IPS-NIHi7 (cell line): ENCODE data around the gene INF2.
"Not testable (repeated sequence)": the region's sequence is repeated elsewhere in the genome, so short reads cannot be mapped to it uniquely, and the experiment has no call there.

Experiments used
- DNase-seq: peaks from one replicate; pipeline ENCODE4 v3.0.0; 2012; ENCODE audit warnings: mixed read lengths; ENCODE audit errors: extremely low spot score

Gene INF2

DNA sequence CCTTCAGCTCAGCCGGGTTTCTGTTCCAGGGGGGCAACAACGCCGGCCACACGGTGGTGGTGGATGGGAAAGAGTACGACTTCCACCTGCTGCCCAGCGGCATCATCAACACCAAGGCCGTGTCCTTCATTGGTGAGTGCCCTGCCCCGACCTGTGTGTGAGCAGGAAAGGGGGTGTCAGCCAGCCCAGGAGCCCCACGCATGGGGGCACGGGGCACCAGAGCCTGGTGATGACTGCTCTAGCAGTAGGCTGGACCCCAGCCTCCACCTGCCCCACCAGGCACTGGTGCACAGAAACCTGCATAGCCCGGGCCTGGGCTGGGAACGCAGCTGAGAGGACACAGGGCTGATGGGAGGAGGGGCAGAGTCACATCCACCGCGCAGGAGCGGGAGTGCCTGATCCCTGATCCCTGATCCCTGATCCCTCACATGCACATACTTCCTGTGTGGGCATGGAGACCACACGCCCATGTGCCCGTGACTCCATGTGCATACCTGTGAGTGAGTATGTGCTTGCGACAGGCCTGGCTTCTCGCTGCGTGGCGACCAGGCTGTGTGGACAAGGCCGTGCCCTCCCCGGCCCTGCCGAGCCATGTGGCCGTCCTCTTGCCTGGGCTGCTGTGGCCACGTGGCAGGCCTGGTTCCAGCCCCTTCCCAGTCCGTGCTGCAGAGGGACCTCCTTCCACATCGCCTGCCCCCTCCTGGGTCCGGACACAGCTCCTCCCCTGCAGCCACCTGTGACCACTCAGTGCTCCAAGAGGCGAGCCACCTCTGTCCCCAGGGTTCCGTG is 45.8 kb downstream of the INF2 start:
- no peak for DNase-seq

DNA sequence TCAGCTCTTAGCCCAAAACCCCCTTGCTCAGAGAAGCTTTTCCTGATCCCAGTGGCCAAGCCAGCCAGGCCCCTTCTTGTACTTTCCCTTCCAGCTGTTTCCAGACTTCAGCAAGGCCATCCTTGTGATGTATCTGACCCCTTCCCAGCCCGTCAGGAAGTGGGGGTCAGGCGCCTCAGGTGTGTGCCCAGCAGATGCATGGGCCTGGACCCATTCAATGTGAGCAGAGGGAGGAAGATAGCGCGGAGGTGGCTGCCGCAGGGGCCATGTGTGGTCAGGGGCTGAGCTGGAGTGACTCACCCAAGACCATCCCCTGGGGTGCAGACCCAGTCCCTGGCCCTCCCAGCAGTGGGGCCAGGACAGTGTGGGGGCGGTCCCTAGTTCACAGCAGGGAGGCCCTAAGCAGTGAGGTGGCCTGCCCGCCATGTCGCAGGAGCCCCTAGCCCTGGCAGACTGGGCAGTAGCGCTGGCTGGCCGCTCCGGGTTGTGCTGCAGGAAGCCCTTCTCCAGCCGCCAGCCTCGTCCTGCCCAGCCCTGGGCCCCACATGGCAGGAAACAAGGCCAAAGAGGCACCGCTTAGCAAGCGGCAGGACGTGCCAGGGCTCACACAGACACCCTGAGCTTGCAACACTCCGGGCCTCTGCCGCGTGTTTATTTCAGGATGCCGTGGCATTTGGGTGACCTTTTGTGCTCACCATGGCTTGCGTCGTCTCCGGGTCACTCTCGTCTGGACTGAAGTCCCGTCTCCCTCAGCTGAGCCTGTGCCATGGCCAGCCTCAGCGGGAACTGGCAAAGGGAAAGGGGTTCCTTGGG is 46.6 kb downstream of the INF2 start:
- DNase-seq = no peak

DNA sequence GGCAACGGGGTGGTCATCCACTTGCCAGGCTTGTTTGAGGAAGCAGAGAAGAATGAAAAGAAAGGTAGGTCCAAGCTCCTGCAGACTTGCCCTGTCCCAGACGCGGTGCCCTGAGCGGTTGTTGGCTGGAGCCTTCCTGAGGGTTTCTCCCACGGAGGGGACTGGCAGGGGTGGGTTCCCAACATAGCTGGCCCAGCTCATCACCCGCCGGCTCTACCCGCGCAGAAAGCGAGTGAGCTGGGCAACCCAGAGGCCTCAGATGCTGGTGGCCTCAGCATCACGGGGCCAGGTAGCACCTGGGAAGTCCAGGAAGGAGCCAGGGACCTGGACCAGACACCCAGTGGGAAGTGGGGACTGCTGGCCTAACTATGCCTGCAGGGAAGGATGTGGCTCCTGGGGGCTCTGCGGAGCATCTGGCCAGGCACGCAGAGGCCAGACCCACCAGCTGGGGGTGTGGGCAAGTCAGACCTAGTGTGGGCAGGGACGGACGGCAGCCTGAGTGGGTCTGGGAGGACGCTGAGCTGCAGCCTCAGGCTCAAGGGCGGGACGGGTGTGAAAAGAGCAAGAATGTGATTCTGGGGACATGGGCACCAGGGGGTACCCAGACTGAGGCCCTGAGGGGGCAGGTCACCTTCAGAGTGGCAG is 49.1 kb downstream of the INF2 start:
- no peak for DNase-seq

DNA sequence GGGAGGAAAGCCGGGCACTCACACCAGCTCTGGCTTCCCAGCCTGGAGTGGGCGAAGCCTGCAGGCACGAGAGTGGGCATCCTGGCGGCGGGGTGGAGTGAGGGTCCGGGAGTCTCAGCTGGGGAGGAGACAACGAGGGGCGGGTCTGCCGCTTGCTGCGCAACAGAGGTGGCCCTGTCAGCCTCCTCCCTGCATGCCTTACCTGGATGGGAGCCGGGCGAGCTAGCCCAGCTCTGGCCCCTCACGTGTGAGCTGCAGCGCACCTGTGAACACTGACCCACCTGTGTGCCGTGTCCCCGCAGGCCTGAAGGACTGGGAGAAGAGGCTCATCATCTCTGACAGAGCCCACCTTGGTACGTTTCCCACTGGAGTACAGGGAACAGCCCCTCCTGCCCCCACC is 49.6 kb downstream of the INF2 start:
- DNase-seq = no peak

DNA sequence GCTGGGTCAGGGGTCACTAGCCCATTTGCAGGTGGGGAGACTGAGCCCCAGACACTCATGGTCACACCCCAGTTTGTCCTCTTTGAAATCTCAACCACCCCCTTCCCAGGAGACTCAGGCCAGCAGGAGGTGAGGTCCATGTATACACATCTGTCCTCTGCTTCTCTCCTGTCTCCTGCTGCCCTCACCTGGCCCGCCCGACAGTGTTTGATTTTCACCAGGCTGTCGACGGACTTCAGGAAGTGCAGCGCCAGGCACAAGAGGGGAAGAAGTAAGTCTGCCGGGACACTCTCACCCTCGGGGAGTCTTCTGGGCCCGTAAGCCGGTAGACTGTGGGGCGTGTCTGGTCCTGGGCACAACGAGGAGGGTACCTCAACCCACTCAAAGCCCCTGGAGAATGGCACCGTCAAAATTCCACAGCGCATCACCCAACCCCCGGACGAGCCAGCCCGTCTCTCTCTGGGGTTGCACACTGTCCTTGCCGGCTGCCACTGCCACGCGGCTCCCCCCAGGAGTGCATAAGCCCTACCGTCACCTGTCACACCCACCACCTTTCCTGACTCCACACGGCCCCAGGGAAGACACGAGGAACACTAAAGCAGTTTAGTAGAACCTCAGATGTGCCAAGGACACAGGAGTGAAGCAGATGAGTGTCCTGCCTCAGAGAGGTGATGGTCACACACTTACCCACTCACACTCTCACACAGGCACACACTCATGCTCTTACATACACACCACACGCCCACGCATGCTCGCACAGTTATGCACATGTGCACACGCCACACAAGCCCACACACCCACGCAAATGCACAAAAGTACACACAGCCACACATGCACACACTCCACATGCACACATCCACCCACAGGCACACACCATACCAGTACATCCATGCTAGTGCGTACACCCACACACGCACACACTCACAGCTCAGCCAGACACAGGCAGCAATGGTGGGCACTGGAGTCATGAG is 50.4 kb downstream of the INF2 start:
- no peak for DNase-seq

DNA sequence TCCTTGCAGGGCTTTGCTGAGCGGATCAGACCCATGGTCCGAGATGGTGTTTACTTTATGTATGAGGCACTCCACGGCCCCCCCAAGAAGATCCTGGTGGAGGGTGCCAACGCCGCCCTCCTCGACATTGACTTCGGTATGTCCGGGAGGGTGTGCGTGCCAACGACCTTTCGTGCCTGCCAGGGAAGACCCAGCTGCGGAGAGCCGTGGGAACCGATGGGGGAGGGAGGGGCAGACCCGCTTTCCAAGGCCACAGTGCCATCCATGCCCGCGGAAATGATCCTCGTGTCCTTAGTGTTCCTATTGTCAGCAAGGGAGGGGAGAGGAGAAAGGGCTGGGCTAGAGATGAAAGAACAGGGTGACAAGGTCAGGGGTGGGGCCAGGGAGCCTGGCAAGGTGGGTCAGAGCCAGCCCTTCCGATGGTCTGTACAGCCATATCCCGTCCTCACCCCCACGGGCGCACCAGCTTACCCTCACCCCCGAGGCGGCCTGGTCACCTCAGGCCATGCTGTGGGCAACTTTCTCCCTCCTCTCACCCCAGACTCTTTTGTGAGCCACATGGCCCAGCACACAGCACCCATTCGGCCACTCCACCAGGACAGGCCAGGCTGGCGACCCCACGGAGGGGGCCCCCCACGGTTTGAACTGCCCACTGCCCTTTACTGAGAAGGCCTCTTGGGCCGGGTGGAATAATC is 51.8 kb downstream of the INF2 start:
- DNase-seq = no peak

DNA sequence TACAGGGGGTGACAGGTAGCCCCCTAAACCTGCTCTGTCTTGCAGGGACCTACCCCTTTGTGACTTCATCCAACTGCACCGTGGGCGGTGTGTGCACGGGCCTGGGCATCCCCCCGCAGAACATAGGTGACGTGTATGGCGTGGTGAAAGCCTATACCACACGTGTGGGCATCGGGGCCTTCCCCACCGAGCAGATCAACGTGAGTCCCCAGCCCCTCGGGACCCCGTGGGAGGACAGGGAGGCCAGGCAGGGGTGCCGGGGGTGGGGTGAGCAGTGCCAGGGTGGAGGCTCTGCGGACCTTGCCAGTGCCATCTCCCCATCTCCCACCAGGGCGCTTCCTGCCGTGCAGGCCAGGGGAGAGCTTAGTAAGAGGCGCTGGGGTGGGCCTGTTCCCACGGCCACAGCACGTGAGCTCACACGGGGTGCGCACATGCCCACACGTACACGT is 52.4 kb downstream of the INF2 start:
- DNase-seq = no peak

DNA sequence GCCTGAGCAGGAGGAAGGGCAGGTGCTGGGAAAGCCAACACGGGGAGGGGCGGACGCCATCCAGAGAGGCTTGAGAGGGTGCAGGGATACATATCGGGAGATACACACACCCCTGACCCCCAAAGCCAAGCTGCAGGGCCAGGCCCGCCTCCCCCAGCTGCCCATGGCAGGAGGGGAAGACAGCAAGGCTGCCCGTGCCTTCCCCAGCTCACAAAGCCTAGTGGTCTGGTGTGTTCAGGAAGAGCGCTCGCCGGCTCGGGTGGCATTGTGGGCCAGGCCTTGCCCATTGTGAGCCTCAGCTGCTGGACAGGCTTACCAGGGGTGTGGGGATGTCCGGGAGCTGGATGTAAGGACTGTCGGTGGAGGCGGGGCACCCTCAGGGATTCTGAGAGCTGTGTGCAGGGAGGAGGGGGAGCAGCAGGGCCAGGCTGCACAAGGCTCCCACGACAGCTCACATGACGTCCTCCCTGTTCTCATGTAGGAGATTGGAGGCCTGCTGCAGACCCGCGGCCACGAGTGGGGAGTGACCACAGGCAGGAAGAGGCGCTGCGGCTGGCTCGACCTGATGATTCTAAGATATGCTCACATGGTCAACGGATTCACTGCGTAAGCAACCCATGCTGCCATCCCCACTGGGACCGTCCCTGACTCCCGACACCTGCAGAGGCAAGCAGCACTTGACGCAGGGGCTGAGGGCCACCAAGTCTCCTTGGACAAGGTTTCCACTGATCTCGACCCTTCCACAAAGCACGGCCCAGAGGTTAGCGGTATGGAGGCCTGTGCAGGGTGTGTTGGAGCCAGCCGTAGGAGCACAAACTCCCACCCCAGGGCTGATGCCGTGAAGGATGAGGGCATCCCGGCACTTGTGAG is 53.4 kb downstream of the INF2 start:
- no peak for DNase-seq

DNA sequence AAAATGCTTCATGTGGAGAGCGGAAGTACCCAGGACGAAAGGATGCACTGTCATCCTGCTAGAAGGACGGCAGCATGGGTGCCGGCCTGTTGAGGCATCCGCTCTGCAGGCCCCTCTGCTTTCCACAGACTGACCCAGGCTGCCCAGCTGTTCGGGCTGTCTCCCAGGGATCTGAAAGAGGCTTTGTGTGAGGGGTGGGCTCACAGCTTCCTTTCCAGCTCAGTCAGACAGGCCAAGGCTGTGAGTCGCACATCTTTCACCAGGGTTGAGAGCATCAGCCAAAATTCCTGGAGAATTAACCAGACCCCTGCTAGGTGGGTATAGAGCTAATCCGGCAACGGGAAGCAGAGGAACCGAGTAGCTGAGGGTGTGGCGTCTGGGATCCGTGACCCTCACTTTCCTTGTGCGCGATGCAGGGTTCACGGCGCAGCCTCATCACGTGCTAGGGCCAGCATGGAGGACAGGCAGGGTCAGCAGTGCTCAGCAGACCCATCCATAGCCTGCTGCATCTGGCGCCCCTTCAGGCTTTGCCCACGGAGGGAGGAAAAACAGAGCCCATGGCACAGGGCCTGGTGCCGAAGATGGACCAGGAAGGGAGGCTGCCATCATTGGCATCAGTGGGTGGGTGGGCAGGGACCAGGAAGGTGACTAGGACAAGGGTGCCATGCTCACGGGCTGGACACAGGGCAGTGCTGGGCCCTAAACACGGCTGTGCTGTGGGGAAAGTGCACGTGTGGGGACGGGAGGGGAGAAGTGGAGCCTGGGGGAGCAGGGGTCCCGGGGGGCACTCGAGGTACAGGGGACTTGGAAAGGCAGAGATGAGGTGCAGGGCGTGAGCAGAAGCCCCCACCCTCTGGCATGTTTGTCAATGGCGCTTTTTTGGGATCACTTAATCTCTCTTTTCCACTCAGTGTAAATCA is 54.3 kb downstream of the INF2 start:
- no peak for DNase-seq

DNA sequence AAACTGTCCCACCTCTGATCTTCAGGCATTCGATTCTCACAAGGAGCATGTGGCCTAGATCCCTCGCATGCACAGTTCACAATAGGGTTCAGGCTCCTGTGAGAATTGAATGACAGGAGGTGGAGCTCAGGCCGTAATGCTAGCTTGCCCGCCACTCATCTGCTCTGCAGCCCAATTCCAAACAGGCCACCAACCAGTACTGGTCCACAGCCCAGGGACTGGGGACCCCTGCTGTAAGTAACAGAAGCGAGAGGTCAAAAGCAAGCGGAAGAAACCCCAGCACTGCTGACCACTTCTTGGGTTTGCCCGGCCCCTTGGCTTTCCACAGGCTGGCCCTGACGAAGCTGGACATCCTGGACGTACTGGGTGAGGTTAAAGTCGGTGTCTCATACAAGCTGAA is 55.1 kb downstream of the INF2 start:
- no peak for DNase-seq

DNA sequence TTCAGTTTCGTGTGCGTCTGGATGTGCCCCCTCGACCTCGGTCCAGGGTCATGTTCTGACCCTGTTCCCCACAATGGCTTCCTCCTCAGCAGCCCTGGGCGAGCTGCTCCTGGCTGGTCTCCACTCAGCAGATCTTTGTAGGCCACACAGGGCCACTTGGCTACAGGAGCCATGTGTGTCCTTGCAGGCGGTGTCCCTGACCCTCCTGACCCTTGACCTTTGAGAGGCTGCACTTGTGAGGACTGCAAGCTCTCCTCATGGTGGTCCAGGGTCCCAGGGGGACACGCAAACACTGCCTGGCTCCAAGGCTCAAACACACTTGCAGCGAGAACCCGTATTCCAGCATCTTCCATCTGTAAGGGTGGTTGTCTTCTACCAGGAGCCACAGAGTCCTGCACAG is 56.0 kb downstream of the INF2 start:
- DNase-seq = no peak

DNA sequence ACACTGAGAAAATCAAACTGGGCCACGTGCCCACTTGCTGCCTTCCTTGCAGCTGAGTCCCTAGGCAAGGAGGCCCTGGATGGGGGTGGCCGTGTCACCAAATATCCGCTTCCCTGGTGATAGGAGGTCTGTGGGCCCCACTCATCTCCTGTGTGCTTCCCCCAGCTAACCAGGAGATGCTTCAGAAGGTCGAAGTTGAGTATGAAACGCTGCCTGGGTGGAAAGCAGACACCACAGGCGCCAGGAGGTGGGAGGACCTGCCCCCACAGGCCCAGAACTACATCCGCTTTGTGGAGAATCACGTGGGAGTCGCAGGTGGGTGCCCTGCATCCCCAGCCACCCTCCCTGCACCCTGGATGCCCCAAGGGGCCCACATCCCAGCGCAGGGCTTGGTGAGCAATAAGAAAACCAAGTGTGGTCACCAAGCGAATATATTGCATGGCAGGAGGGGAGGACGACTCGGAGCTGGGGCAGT is 56.7 kb downstream of the INF2 start:
- DNase-seq = no peak

DNA sequence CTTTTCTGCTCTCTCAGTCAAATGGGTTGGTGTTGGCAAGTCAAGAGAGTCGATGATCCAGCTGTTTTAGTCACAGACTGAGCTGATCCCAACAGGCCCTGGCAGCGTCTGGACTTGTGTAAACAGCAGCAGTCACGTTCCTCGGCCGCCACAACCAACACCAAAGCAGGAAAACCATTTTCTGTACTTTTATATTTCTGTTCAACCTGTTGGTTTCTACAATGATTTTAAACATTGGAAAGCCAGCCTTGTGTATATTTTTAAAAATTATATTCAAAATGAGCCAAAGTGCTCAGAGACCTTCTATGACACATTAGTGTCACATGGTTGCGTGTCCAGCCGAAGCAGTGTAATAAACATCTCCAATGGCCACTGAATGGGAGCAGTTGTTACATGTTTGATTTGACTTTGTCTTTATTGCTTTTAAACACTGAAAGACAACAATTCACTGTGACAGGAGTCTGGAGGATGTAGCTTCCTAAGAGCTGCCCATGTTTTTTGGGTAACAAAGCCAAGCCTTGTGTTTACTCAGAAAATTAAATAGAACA is 57.6 kb downstream of the INF2 start:
- no peak for DNase-seq

DNA sequence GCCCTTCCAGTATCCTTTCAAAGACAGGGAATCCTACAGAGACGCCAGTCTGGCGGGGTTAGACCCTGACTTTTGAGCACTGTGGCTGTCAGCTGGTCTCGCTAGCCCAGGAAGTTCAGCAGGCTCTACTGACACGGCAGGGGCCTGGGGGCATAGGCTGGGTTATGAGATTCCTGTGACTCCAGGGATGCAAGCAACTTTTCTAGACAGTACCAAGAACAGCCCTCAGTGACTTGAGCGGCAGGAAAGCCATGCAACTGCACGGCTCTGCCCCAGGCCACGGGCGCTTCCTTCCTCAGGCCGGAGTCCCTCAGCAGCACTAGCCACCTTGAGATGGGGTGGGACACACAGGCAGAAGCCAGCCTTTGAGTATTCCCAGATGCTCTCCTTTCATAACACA is 58.5 kb downstream of the INF2 start:
- DNase-seq = no peak

DNA sequence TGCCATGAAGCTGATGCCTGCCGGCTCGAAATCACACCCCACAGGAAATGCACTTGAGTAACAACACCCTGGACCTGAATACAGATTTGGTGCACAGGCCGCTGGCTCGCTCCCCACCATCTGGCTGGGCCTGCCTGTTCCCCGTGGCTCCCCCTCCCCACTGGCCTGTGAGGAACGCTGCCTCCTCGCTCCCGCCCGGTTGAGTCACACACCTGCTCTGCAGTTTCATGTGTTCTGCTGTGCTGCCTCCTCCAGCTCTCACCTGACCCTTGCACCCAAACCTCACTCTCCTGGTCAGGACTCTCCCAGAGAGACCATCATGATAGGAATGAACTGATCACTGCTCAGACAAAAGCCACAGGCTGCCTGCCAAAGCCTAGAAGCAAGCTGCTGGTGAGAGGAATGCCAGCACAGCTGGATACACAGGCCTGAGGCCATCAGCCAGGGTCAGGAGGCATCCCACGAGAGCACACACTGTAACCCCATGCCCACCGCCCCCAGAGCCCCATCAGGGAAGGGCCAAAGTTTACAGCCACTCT is 59.8 kb downstream of the INF2 start:
- no peak for DNase-seq

DNA sequence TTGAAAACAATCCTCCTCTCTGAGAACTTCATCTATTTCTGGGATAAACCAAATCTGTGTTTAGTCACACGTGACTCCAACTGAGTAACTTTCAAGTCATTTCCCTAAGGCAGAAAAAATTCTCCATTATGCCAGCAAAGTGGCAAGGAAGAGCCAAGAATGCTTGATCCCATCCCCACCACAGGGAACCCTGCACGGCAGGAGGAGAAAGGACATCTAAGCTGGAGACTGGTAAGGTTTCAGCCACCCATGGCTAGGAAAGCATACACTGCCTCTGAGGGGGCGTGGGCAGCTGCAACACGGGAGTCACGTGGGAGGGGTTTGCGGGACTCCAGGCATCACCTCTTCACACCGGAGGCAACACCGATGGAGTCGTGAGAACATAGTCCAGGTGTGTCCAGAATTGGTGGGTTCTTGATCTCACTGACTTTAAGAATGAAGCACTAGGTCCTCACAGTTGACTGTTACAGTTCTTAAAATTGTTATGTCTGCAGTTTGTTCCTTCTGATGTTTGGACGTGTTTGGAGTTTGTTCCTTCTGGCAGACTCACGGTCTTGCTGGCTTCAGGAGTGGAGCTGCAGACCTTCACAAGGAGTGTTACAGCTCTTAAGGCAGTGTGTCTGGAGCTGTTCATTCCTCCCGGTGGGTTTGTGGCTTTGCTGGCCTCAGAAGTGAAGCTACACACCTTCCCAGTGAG is 60.8 kb downstream of the INF2 start:
- DNase-seq = no peak

DNA sequence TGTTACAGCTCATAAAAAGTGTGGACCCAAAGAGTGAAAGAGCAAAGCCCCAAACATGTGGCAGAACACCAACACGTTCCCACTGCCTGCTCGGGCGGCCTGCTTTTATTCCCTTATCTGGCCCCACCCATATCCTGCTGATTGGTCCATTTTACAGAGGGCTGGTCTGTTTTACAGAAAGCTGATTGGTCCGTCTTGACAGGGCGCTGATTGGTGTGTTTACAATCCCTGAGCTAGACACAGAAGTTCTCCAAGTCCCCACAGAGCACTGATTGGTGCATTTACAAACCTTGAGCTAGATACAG is 61.3 kb downstream of the INF2 start:
- DNase-seq = not testable (repeated sequence)
